D721Med (cell line): ENCODE measurements around the gene TRMT61B.
A peak's percentile ranks its signal among the peaks of the same experiment; 100 is the strongest.

Source experiments
- DNase-seq: peaks from one replicate; pipeline ENCODE4 v3.0.0; 2011; ENCODE audit warnings: low spot score; ENCODE audit not compliant: insufficient read length
- FAIRE-seq: peaks from 2 replicates; lab custom pipeline; 2011; peaks lifted over from hg19 to GRCh38; lab: Jason Lieb, UNC
- CTCF ChIP-seq: IDR thresholded peaks from 2 replicates; pipeline ENCODE4 v1.5.1; 2012; ENCODE audit warnings: mild to moderate bottlenecking, control low read depth; ENCODE audit not compliant: insufficient read depth; ENCODE audit errors: missing control alignments

TRMT61B gene

DNA sequence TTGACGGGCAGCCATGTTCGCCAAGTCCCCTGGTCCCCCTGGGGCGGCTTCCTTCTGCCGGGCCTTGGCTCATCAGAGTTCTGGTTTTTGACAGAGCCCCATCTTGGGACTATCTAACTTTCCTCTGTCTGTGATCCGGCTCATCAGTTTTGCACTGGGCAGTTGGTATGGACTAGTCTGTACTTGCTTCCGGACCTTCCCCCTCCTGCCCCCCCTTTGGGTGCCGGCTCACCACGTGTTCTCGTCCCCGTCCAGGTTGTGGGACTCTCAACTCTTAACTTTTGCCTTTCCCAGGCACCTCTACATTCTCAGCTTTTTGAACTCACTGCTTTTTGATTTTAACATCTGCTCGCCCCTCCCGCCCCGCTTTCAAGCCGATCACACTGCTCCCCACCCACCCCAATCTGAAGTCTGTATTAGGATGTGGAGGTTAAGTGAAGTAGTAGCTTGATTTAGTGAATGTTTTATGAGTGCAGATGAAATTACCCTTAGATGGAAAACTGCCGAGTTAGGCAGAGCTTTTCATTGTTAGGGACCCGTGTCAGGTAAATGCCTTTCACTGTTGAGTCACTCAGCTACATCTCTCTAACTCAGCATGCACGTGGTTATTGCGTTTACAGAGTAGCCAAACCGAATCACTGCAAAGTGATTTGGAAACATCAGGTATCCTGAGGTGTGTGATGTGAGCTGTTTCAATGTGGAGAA is 25.2 kb upstream of the TRMT61B start:
- FAIRE-seq (no peak), DNase-seq (no peak)
- no peak for TF ChIP-seq CTCF

- TF ChIP-seq CTCF: no peak
- FAIRE-seq (no peak), DNase-seq (peak; percentile 80)
Observed at GRCh38 chr2:28894470-28895188, 24.5 kb upstream of the TRMT61B start, which contains the start of gene WDR43. Gene WDR43, plus strand, starts transcription at chr2:28894667. Its CDS starts 32 bp downstream, at chr2:28894699.

DNA sequence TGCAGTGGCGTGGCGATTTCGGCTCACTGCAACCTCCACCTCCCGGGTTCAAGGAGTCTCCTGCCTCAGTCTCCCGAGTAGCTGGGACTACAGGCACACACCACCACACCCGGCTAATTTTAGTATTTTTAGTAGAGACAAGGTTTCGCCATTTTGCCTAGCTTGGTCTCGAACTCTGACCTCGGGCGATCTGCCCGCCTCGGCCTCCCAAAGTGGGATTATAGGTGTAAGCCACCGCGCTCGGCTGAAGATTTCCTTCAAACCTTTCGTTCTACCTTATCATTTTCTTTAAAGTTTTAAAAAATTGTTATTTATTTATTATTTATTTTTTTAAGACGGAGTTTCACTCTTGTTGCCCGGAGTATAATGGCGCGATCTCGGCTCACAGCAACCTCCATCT is 23.4 kb upstream of the TRMT61B start:
- FAIRE-seq (no peak), DNase-seq (no peak)
- TF ChIP-seq CTCF: no peak

DNA sequence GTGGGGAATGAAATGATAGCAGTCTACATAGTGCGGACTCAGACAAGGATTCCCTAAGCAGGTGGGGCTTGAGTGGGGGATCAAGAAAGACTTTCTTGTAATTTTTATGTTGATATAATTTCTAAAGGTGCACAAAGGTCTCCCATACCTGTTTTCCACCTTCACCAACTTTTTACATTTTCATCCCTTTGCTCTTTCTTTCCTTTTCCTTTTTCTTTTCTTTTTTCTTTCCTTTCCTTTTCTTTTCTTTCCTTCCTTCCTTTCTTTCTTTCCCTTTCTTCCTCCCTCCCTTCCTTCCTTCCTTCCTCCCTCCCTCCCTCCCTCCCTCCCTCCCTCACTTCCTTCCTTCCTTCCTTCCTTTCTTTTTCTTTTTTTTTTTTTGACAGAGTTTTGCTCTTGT is 10.1 kb upstream of the TRMT61B start:
- no peak for TF ChIP-seq CTCF
- no peak for FAIRE-seq
- DNase-seq: no peak

DNA sequence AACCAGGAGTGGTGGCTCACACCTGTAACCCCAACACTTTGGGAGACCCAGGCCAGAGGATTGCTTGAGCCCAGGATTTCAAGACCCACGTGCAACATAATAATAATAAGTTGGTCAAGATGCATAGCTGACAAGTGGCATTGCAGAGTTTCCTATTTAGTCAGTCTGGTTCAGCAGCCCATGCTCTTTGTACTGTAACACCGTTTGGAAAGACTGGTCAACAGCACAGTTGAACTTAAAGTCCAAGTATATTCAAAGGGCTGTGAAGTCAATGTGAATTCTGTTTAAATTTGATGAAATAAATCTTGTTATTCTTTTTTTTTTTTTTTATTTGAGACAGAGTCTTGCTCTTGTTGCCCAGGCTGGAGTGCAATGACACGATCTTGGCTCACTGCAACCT is 1.5 kb upstream of the TRMT61B start:
- FAIRE-seq: no peak
- no peak for DNase-seq
- no peak for TF ChIP-seq CTCF

DNA sequence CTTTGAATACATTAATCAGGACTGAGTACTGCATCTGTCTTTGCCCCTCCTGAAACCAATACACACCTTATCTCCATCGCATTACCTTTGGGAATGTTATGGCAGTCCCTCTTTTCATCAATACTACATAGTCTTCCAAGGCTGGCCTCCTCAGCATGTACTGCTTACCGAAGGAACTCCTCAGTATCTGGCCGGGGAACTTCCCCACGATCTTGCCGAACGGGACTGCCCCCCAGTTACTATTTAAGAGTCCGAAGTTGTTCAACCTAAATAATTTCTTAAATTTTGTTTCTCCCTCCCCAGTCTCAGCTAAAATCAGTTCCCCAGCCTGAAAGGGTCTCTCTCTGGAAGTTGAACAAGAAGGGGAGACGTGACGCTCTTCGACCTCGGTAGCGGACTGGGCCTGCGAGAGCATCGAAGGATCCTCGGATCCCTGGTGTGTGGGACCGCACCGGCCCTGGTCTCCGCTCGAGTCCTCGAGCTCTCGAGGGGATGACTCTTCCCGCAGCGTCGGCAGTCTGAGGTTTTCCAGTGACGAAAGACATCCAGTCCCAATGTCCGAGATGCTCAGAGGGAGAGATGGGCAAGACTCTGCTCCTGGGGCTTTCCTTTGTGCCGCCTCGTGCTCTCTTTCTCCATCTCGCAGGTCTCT is 489 bp downstream of the TRMT61B start:
- DNase-seq (no peak), FAIRE-seq (no peak)
- no peak for TF ChIP-seq CTCF
